T1000 (cell line): ENCODE data around the gene GFAP.
"Not testable (repeated sequence)": the region's sequence is repeated elsewhere in the genome, so short reads cannot be mapped to it uniquely, and the experiment has no call there.

Experiments
- DNase-seq: peaks from one replicate; lab custom pipeline; 2025; ENCODE audit warnings: mixed read lengths; lab: John Stamatoyannopoulos, UW

GFAP gene

GRCh38 chr17:44915321-44915726 lies at the start of gene GFAP:
Gene GFAP, minus strand, starts transcription at chr17:44915500. Its CDS starts 14 bp downstream, at chr17:44915486.
- DNase-seq = no peak

- DNase-seq = no peak
These were observed 46.6 kb upstream of the GFAP start for GRCh38 chr17:44961921-44962350.

GRCh38 chr17:44960691-44961090 lies 45.4 kb upstream of the GFAP start:
- no peak for DNase-seq

GRCh38 chr17:44959821-44960531 lies 44.7 kb upstream of the GFAP start:
- DNase-seq = no peak

- no peak for DNase-seq
These were observed 42.0 kb upstream of the GFAP start for GRCh38 chr17:44956998-44957981.

GRCh38 chr17:44955674-44956425 lies 40.5 kb upstream of the GFAP start:
- no peak for DNase-seq

- DNase-seq = no peak
These were observed 37.7 kb upstream of the GFAP start for GRCh38 chr17:44952946-44953475.

GRCh38 chr17:44948315-44948795 lies 33.1 kb upstream of the GFAP start:
- no peak for DNase-seq

GRCh38 chr17:44947461-44948314 lies 32.4 kb upstream of the GFAP start, which contains the start of gene KIF18B:
Gene KIF18B, minus strand, starts transcription at chr17:44947773. Its CDS starts 11,429 bp downstream, at chr17:44936344.
- DNase-seq = peak; percentile 78

GRCh38 chr17:44945652-44946051 lies 30.4 kb upstream of the GFAP start:
- not testable (repeated sequence) for DNase-seq

GRCh38 chr17:44942456-44942855 lies 27.2 kb upstream of the GFAP start:
- no peak for DNase-seq

GRCh38 chr17:44941712-44942331 lies 26.5 kb upstream of the GFAP start:
- DNase-seq = no peak

GRCh38 chr17:44940768-44941167 lies 25.5 kb upstream of the GFAP start:
- DNase-seq = no peak

GRCh38 chr17:44940317-44940716 lies 25.0 kb upstream of the GFAP start:
- DNase-seq = no peak

GRCh38 chr17:44935116-44935515 lies 19.8 kb upstream of the GFAP start:
- no peak for DNase-seq

- no peak for DNase-seq
These were observed 19.4 kb upstream of the GFAP start for GRCh38 chr17:44934745-44935105.

GRCh38 chr17:44933824-44934744 lies 18.8 kb upstream of the GFAP start:
- no peak for DNase-seq

- no peak for DNase-seq
These were observed 17.4 kb upstream of the GFAP start for GRCh38 chr17:44932787-44933097.

- no peak for DNase-seq
These were observed 16.9 kb upstream of the GFAP start for GRCh38 chr17:44932096-44932786.
